HCT116 (cell line): Measurements from ENCODE around the gene CTBP2.

Experiments used
- CTCF ChIP-seq, 3 experiments: fragments of 200-600 bp in 1 of 3; sonication (generic) in 1 of 3; IDR thresholded peaks in 2 of 3; conservative IDR thresholded peaks in 1 of 3; 2 replicates each; pipeline ENCODE4 v1.5.1; 2012 to 2017; ENCODE audit warnings: low read depth in 2 of 3, low read length in 2 of 3, antibody characterized with exemption in 1 of 3, borderline replicate concordance in 1 of 3, control low read depth in 1 of 3, mild to moderate bottlenecking in 1 of 3, mixed read lengths in 1 of 3, mixed run types in 1 of 3, moderate library complexity in 1 of 3; ENCODE audit not compliant: insufficient read depth in 1 of 3
- EZH2 ChIP-seq: fragments of 200-600 bp; sonication (generic); IDR thresholded peaks from 2 replicates; pipeline ENCODE4 v1.6.1; 2017; ENCODE audit warnings: antibody characterized with exemption, mixed run types
- EZH2phosphoT487 ChIP-seq: fragments of 200-600 bp; IDR thresholded peaks from 2 replicates; pipeline ENCODE4 v1.6.1; 2018; ENCODE audit warnings: antibody characterized with exemption, borderline replicate concordance
- SIN3A ChIP-seq: IDR thresholded peaks from 2 replicates; pipeline ENCODE4 v1.6.1; 2012; ENCODE audit warnings: low read depth
- SP1 ChIP-seq: IDR thresholded peaks from 2 replicates; pipeline ENCODE4 v1.6.1; 2012; ENCODE audit warnings: low read depth
- YY1 ChIP-seq: IDR thresholded peaks from 2 replicates; pipeline ENCODE4 v1.6.1; 2011; ENCODE audit warnings: low read length, low read depth, moderate library complexity, mild to moderate bottlenecking; ENCODE audit not compliant: insufficient replicate concordance; ENCODE audit errors: extremely low read depth
- ZFX ChIP-seq: fragments of 450-650 bp; IDR thresholded peaks from 2 replicates; pipeline ENCODE4 v1.6.1; 2017

- TF ChIP-seq CTCF (IDR thresholded peaks at IDR 0.05 in 2 of 3, conservative IDR thresholded peaks at IDR 0.05 in 1 of 3; ENCODE audit: borderline replicate concordance in 1 of 3, insufficient read depth in 1 of 3, low read depth in 2 of 3, low read length in 2 of 3) (no peak), YY1 (no peak), ZFX (no peak), SP1 (no peak), SIN3A (no peak), EZH2phosphoT487 (no peak), EZH2 (no peak)
These were observed 176.0 kb downstream of the CTBP2 start for GRCh38 chr10:124984376-124984775.
